GM19452 (cell line): ENCODE results near the gene OTOP3.
"Not testable (repeated sequence)": the region's sequence is repeated elsewhere in the genome, so short reads cannot be mapped to it uniquely, and the experiment has no call there.

Source experiments
- ATAC-seq: cut with Tn5 transposase; IDR thresholded peaks from one replicate; pipeline ENCODE4 v1.9.1; 2021; ENCODE audit not compliant: unreplicated experiment

The OTOP3 gene

GRCh38 chr17:74935585-74936469 lies at the start of gene OTOP3:
TSS of gene OTOP3 (plus strand) at chr17:74935898. CDS start at chr17:74935922, 24 bp downstream.
- no peak for ATAC-seq

GRCh38 chr17:74888469-74888868 lies 47.2 kb upstream of the OTOP3 start:
- ATAC-seq: no peak

- ATAC-seq: no peak
Observed at GRCh38 chr17:74890554-74890953, 45.1 kb upstream of the OTOP3 start.

GRCh38 chr17:74892013-74892841 lies 43.5 kb upstream of the OTOP3 start:
- ATAC-seq: no peak

- no peak for ATAC-seq
Observed at GRCh38 chr17:74892974-74893911, 42.5 kb upstream of the OTOP3 start, which contains the start of gene FADS6. TSS of gene FADS6 (minus strand) at chr17:74893633. CDS start at chr17:74893595, 38 bp downstream.

GRCh38 chr17:74893936-74894671 lies 41.6 kb upstream of the OTOP3 start:
- ATAC-seq: no peak

- ATAC-seq: no peak
Observed at GRCh38 chr17:74898376-74898946, 37.2 kb upstream of the OTOP3 start.

GRCh38 chr17:74900208-74900607 lies 35.5 kb upstream of the OTOP3 start:
- no peak for ATAC-seq

GRCh38 chr17:74901353-74902135 lies 34.2 kb upstream of the OTOP3 start:
- no peak for ATAC-seq

GRCh38 chr17:74903034-74903433 lies 32.7 kb upstream of the OTOP3 start:
- no peak for ATAC-seq

- ATAC-seq: no peak
Observed at GRCh38 chr17:74903671-74904070, 32.0 kb upstream of the OTOP3 start.

GRCh38 chr17:74904687-74905409 lies 30.9 kb upstream of the OTOP3 start:
- no peak for ATAC-seq

- not testable (repeated sequence) for ATAC-seq
Observed at GRCh38 chr17:74906214-74906793, 29.4 kb upstream of the OTOP3 start.

- ATAC-seq: no peak
Observed at GRCh38 chr17:74907012-74907411, 28.7 kb upstream of the OTOP3 start.

GRCh38 chr17:74909097-74909496 lies 26.6 kb upstream of the OTOP3 start:
- ATAC-seq: not testable (repeated sequence)

GRCh38 chr17:74911423-74911822 lies 24.3 kb upstream of the OTOP3 start:
- not testable (repeated sequence) for ATAC-seq

- ATAC-seq: no peak
Observed at GRCh38 chr17:74916136-74916850, 19.4 kb upstream of the OTOP3 start.
